Transverse colon (tissue), 4 donors: ENCODE results near the gene EID2B.

Experiments used
- CTCF ChIP-seq, 5 experiments: fragments of 200-600 bp in 3 of 5; fragments of 450-650 bp in 2 of 5; sonication (generic) in 3 of 5; IDR thresholded peaks; 1 replicate in 2 of 5; 2 replicates in 3 of 5; pipeline ENCODE4 v1.5.1; 2016 to 2017; ENCODE audit warnings: antibody characterized with exemption in 5 of 5, inconsistent platforms in 3 of 5, mild to moderate bottlenecking in 2 of 5, moderate library complexity in 1 of 5
- POLR2A ChIP-seq: fragments of 450-650 bp; IDR thresholded peaks from one replicate; pipeline ENCODE4 v1.6.1; 2016; ENCODE audit warnings: antibody characterized with exemption, mild to moderate bottlenecking, moderate library complexity
- POLR2AphosphoS5 ChIP-seq, 3 donors: sonication (generic); formaldehyde crosslinking; IDR thresholded peaks; one replicate each; pipeline ENCODE4 v1.6.1; 2016; ENCODE audit warnings: antibody characterized with exemption in 3 of 3

DNA sequence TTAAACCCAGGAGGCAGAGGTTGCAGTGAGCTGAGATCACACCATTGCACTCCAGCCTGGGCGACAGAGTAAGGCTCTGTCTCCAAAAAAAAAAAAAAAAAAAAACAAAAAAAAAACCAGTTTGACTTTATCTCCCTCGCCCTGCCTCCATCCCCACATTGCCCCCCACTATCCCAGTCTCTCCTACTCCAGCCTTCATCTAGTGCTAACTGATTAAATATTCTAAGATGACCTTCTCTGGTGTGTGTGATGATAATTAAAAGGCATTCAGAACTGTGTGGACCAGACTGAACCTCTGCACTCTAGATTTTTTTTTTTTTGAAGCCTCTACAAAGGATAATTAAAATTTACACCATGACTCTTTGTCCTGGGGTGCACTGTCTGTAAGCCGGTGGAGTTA is 39.9 kb downstream of the EID2B start:
- TF ChIP-seq CTCF (IDR thresholded peaks at IDR 0.05) (no peak), POLR2AphosphoS5 (IDR thresholded peaks at IDR 0.05) (no peak), POLR2A (no peak)
